DND-41 (cell line): ENCODE measurements around the gene TET1.

Source experiments
- ATAC-seq: fragments of 200-7000 bp; cut with Tn5 transposase; 3 replicates; pipeline ENCODE4 v1.9.1; 2021; ENCODE audit warnings: low read depth; ENCODE audit not compliant: insufficient read depth
- DNase-seq: peaks from one replicate; pipeline ENCODE4 v3.0.0-alpha.2; 2020
- H2AFZ ChIP-seq: 2 replicates; pipeline ENCODE4 v1.6.0; 2012; ENCODE audit warnings: low read depth, low read length
- H3K27ac ChIP-seq: 2 replicates; pipeline ENCODE4 v1.5.1; 2012; ENCODE audit warnings: low read length, inconsistent platforms
- H3K27me3 ChIP-seq: fragments of 200-600 bp; sonication (generic); 2 replicates; pipeline ENCODE4 v1.6.0; 2012; ENCODE audit warnings: low read length, mild to moderate bottlenecking, inconsistent platforms; ENCODE audit not compliant: insufficient read depth, poor library complexity
- H3K36me3 ChIP-seq: 2 replicates; pipeline ENCODE4 v1.5.1; 2012; ENCODE audit warnings: low read length, inconsistent platforms; ENCODE audit not compliant: insufficient read depth
- H3K4me1 ChIP-seq: 2 replicates; pipeline ENCODE4 v1.5.1; 2012; ENCODE audit warnings: mild to moderate bottlenecking, low read length; ENCODE audit not compliant: insufficient read depth
- H3K4me2 ChIP-seq: 2 replicates; pipeline ENCODE4 v1.6.0; 2012; ENCODE audit warnings: mild to moderate bottlenecking, moderate library complexity, low read length, inconsistent platforms; ENCODE audit not compliant: insufficient read depth
- H3K4me3 ChIP-seq, 2 experiments: fragments of 200-600 bp in 1 of 2; shearing (Covaris generic) in 1 of 2; 2 replicates each; pipeline ENCODE4 v1.5.1; 2012 to 2016; ENCODE audit warnings: inconsistent platforms in 2 of 2, low read length in 2 of 2, mild to moderate bottlenecking in 2 of 2, low read depth in 1 of 2, moderate library complexity in 1 of 2
- H3K79me2 ChIP-seq: 2 replicates; pipeline ENCODE4 v1.6.0; 2012; ENCODE audit warnings: low read length, inconsistent platforms; ENCODE audit not compliant: insufficient read depth
- H3K9ac ChIP-seq: 2 replicates; pipeline ENCODE4 v1.6.0; 2012; ENCODE audit warnings: low read depth, mild to moderate bottlenecking, inconsistent platforms, low read length, moderate library complexity
- H3K9me3 ChIP-seq: 2 replicates; pipeline ENCODE4 v1.5.1; 2012; ENCODE audit warnings: low read length, moderate library complexity, mild to moderate bottlenecking, inconsistent platforms; ENCODE audit not compliant: insufficient read depth, severe bottlenecking
- H4K20me1 ChIP-seq: 2 replicates; pipeline ENCODE4 v1.6.0; 2012; ENCODE audit warnings: low read length; ENCODE audit not compliant: insufficient read depth
- EZH2 ChIP-seq: IDR thresholded peaks from 3 replicates; pipeline ENCODE4 v1.6.1; 2012; ENCODE audit warnings: borderline replicate concordance, low read depth, mild to moderate bottlenecking, moderate library complexity, low read length, inconsistent platforms; ENCODE audit not compliant: severe bottlenecking
- TF ChIP-seq, protein P1 (sequence below): IDR thresholded peaks from 2 replicates; pipeline ENCODE4 v1.5.1; 2012; ENCODE audit warnings: borderline replicate concordance, low read length, moderate library complexity, mild to moderate bottlenecking; ENCODE audit not compliant: poor library complexity, severe bottlenecking; ENCODE audit errors: extremely low read depth

TET1 gene

DNA sequence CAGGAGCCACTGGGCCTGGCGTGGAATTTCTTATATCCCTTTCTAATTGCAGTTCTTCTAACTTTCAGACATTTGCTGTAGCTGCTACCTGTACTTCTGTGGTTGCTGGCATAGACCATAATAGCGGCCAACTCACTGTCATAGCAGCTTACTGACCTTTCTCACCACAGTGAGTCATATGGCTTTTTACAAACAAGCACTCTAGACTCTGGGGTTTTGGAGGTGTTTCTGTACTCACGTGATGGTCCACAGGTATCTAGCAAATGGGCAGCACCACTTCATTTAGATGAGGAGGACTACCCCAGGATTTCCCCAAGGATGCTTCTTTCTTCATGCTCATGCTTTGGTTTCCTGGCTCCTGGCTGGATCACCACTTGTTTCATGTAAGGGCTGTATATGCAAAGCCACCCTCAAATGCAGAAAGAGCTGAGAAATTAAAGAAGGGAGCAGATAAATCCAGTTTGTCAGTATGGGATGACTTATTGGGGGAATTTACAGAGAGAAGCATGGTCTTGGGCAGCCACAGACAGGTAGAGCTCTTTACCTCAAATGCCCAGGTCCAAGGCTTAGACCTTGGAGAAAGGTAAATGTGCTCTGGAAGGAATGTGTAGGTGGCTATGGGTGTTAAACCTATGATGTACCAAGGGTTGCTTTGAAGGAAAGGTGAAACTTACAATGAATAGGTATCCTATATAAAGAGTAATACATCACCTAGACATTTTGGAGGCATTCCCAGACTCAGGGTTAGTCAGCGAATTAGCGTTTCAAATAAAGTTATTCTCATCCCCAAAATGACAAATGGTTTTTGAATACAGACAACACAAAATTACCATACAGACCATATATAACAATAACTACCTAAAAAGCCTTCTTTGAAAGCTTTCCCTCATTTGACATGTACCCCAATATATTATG lies 16.9 kb upstream of the TET1 start:
- no peak overlapping the region for H3K9ac ChIP-seq
- no peak for DNase-seq
- no peak overlapping the region for H3K4me2 ChIP-seq
- no peak overlapping the region for H3K27ac ChIP-seq
- no peak for TF ChIP-seq EZH2
- TF ChIP-seq, protein P1, sequence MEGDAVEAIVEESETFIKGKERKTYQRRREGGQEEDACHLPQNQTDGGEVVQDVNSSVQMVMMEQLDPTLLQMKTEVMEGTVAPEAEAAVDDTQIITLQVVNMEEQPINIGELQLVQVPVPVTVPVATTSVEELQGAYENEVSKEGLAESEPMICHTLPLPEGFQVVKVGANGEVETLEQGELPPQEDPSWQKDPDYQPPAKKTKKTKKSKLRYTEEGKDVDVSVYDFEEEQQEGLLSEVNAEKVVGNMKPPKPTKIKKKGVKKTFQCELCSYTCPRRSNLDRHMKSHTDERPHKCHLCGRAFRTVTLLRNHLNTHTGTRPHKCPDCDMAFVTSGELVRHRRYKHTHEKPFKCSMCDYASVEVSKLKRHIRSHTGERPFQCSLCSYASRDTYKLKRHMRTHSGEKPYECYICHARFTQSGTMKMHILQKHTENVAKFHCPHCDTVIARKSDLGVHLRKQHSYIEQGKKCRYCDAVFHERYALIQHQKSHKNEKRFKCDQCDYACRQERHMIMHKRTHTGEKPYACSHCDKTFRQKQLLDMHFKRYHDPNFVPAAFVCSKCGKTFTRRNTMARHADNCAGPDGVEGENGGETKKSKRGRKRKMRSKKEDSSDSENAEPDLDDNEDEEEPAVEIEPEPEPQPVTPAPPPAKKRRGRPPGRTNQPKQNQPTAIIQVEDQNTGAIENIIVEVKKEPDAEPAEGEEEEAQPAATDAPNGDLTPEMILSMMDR, result no peak
- no peaks in the 10 kb centered on the region for H3K4me1 ChIP-seq
- ATAC-seq, result no peak
- no peaks in the 10 kb centered on the region for H4K20me1 ChIP-seq
- no peaks in the 10 kb centered on the region for H3K9me3 ChIP-seq
- H3K27me3 ChIP-seq, result no peaks in the 10 kb centered on the region
- no peaks in the 10 kb centered on the region for H3K79me2 ChIP-seq
- no peaks in the 10 kb centered on the region for H3K36me3 ChIP-seq
- no peak overlapping the region for H3K4me3 ChIP-seq
- no peak overlapping the region for H2AFZ ChIP-seq

DNA sequence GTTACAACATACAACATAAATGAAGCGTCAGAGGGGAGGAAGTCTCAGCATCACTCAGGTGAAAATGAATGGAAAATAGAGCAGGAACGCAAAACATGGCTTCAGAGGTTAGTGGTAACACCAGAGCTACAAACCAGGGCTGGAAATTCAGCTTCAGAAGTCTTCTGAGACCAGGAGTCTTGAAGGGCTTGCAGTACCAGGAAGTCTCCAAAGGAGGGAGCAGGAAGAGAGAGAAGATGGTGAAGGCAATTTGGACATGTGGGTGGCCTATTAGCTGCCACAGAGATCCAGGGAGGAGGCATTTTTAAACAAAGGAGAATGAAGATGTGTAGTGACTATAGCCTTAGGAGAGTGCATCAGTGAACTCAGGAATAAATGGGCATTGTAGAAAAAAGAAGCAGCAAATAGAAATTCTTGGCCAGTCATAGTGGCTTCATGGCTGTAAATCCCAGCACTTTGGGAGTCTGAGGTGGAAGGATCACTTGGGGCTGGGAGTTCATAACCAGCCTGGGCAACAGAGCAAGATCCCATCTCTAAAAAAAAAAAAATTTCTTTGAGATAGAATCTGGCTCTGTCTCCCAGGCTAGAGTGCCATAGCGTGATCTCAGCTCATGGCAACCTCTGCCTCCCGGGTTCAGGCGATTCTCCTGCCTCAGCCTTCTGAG lies 9.3 kb upstream of the TET1 start:
- peak overlapping the region; percentile 51 for H2AFZ ChIP-seq
- peak; percentile 94 for ATAC-seq

DNA sequence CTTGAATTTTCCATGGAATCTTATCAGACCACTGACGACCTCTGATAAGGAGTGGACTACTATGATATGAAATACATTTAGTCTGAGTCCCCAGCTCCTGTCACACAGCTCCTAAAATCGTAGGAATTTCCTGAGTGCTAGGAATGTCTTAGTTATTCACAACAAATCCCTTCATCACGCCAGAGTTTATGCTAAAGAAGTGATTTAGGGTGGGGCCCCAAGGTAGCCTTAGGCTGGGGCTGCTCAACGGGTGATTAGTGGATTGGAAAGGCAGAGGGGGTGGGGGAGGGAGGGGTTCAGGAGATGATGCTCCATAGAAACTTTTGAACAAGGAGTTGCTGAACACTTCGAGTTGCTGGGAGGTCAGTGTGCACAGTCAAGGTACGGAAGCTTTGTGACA lies 7.0 kb upstream of the TET1 start:
- no peaks in the 10 kb centered on the region for H3K27me3 ChIP-seq
- no peaks in the 10 kb centered on the region for H3K36me3 ChIP-seq
- H3K27ac ChIP-seq, result no peak overlapping the region
- no peak overlapping the region for H3K4me3 ChIP-seq
- no peak overlapping the region for H3K4me2 ChIP-seq
- ATAC-seq, result no peak
- no peaks in the 10 kb centered on the region for H3K79me2 ChIP-seq
- H3K9ac ChIP-seq, result no peak overlapping the region
- H4K20me1 ChIP-seq, result no peaks in the 10 kb centered on the region
- no peaks in the 10 kb centered on the region for H3K9me3 ChIP-seq
- no peak for DNase-seq
- TF ChIP-seq, protein P1, result no peak
- no peak for TF ChIP-seq EZH2
- no peaks in the 10 kb centered on the region for H3K4me1 ChIP-seq
- no peak overlapping the region for H2AFZ ChIP-seq

More for the DNA sequence above, 9.3 kb upstream of the TET1 start:
- Histone ChIP-seq H3K4me2 (no peak overlapping the region), H3K36me3 (no peaks in the 10 kb centered on the region), H3K9ac (no peak overlapping the region), H3K79me2 (no peaks in the 10 kb centered on the region), H3K27me3 (no peaks in the 10 kb centered on the region), H3K4me1 (no peaks in the 10 kb centered on the region), H4K20me1 (no peaks in the 10 kb centered on the region), H3K27ac (no peak overlapping the region), H3K4me3 (no peak overlapping the region), H3K9me3 (no peaks in the 10 kb centered on the region)
- TF ChIP-seq, protein P1, result peak; percentile 89
- TF ChIP-seq EZH2, result no peak
- DNase-seq, result peak; percentile 63
